NB4 (cell line): ENCODE data around the gene MUC7.

Experiments used
- DNase-seq: peaks from one replicate; pipeline ENCODE4 v3.0.0; 2010; ENCODE audit warnings: low read depth
- H3K4me3 ChIP-seq: one replicate; pipeline ENCODE4 v1.5.1; 2011; ENCODE audit warnings: mild to moderate bottlenecking, low read depth, low read length, moderate library complexity
- CTCF ChIP-seq: IDR thresholded peaks from one replicate; pipeline ENCODE4 v1.5.1; 2012; ENCODE audit warnings: low read depth, low read length
- MAX ChIP-seq: IDR thresholded peaks from 2 replicates; pipeline ENCODE4 v1.6.1; 2011; ENCODE audit warnings: low read depth, low read length
- MYC ChIP-seq: IDR thresholded peaks from 2 replicates; pipeline ENCODE4 v1.6.1; 2011; ENCODE audit warnings: low read depth, low read length
- POLR2A ChIP-seq: IDR thresholded peaks from 2 replicates; pipeline ENCODE4 v1.6.1; 2011; ENCODE audit warnings: mild to moderate bottlenecking; ENCODE audit not compliant: insufficient read length; ENCODE audit errors: extremely low read depth

The MUC7 gene

GRCh38 chr4:70522626-70523025, 50.6 kb downstream of the MUC7 start:
- DNase-seq, result no peak
- H3K4me3 ChIP-seq, result no peak overlapping the region
- TF ChIP-seq CTCF (no peak), MAX (no peak), MYC (no peak), POLR2A (no peak)

- DNase-seq, result no peak
- no peak for TF ChIP-seq MAX
- no peak for TF ChIP-seq MYC
- TF ChIP-seq CTCF, result no peak
- no peak for TF ChIP-seq POLR2A
- H3K4me3 ChIP-seq, result no peak overlapping the region
Observed at GRCh38 chr4:70530997-70531396, 59.0 kb downstream of the MUC7 start.

GRCh38 chr4:70531981-70532380, 60.0 kb downstream of the MUC7 start:
- H3K4me3 ChIP-seq, result no peak overlapping the region
- DNase-seq, result no peak
- no peak for TF ChIP-seq POLR2A
- TF ChIP-seq MYC, result no peak
- TF ChIP-seq CTCF, result no peak
- no peak for TF ChIP-seq MAX
